Measurements from ENCODE around the gene SLC16A7. TPM values are rescaled to one million over a fixed set of nuclear protein-coding genes. Genes with fewer than 3 reads are reported as not detected.

SLC16A7 gene
- total RNA-seq, 6 experiments from 2014 or later, result 38.3 to 49.6 (median 41.7) TPM

DNA sequence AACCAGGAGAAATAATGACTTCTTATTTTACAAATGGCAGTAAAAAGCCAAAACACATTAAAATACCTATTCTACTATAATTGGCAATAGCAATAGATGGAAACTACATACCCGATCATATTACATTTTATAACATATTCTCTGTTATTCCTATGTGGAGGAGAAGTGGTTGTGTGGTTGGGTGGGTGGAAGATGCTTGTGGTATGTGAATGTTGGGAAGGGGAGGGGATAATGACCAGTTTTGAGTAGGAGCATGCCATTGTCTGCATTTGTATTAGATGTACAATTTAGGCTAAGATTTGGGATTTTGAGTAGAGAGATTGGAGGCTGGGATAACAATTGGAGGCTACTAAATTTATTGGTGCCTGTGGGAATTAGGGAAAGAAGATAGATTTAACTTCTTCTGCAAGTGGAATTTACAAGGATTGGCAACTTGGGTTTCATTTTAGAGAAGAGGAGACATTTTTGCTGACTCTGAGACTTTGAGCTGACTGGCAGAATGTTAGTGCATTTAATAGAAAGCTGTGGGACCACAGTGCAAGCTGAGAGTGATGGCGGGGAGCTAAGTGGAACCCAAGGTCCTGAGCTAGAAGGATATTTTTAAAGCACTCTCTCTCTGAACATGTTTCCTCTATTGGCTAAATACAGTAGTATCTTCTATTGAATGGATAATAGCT lies 65.2 kb downstream of the SLC16A7 start:
- Mint-ChIP-seq H3K36me3 (ENCODE audit: low read depth) (peaks cover 4% of the 10 kb centered on the region), H3K9me3 (no peaks in the 10 kb centered on the region), H3K4me3 (no peak overlapping the region), H3K4me1 (ENCODE audit: low read depth) (peaks cover 28% of the 10 kb centered on the region), H3K27ac (no peak overlapping the region; the same call in 1 of the 2 replicates), H3K27me3 (ENCODE audit: insufficient read depth) (no peaks in the 10 kb centered on the region)
- TF ChIP-seq, protein P1, sequence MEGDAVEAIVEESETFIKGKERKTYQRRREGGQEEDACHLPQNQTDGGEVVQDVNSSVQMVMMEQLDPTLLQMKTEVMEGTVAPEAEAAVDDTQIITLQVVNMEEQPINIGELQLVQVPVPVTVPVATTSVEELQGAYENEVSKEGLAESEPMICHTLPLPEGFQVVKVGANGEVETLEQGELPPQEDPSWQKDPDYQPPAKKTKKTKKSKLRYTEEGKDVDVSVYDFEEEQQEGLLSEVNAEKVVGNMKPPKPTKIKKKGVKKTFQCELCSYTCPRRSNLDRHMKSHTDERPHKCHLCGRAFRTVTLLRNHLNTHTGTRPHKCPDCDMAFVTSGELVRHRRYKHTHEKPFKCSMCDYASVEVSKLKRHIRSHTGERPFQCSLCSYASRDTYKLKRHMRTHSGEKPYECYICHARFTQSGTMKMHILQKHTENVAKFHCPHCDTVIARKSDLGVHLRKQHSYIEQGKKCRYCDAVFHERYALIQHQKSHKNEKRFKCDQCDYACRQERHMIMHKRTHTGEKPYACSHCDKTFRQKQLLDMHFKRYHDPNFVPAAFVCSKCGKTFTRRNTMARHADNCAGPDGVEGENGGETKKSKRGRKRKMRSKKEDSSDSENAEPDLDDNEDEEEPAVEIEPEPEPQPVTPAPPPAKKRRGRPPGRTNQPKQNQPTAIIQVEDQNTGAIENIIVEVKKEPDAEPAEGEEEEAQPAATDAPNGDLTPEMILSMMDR (IDR thresholded peaks at IDR 0.05), result no peak
- no peak for DNase-seq

DNA sequence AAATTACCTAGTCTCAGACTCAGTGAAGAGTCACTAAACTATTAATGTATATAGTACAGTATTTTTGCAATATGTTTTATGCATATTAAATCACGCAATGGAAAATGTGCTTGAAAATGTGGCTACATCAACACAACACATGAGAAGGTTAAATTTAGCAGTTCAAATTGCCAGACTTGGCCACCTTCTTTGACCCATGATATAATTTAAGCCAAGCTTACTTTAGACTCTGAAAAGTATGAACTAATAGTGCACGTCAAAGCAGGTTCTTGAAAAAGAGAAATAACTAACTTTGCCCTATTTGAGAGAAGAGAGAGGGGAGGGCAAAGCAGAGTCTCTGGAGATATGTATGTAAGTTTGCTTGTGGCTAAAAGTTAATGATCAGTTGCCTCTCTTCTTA lies 68.7 kb downstream of the SLC16A7 start:
- no peak for DNase-seq
- H3K9me3 Mint-ChIP-seq, result peaks cover 14% of the 10 kb centered on the region
- H3K36me3 Mint-ChIP-seq (ENCODE audit: low read depth), result peaks cover 31% of the 10 kb centered on the region
- H3K4me3 Mint-ChIP-seq, result no peak overlapping the region
- TF ChIP-seq, protein P1 (IDR thresholded peaks at IDR 0.05), result no peak
- H3K27ac Mint-ChIP-seq, result no peak overlapping the region
- peaks cover 12% of the 10 kb centered on the region for H3K4me1 Mint-ChIP-seq (ENCODE audit: low read depth)
- no peaks in the 10 kb centered on the region for H3K27me3 Mint-ChIP-seq (ENCODE audit: insufficient read depth)

DNA sequence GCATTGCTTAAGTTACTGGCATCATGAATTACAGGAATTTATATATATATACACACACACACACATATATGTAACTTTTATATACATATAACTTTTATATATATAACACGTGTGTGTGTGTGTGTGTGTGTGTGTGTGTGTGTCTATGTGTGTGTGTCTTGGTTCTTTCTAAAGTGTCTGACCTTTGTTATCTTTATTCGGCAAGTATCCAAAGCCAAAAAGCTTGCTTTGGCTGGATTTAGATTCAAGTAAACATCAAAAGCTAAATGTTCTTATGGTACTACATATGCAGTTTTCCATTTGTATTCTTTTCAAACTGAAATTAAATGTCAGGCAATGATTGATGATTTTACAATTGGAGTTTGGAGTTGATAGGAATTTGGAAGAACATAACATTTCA lies 69.9 kb downstream of the SLC16A7 start:
- no peak overlapping the region for H3K4me3 Mint-ChIP-seq
- no peaks in the 10 kb centered on the region for H3K27me3 Mint-ChIP-seq (ENCODE audit: insufficient read depth)
- H3K27ac Mint-ChIP-seq, result no peak overlapping the region
- TF ChIP-seq, protein P1 (IDR thresholded peaks at IDR 0.05), result no peak
- peaks cover 6% of the 10 kb centered on the region for H3K4me1 Mint-ChIP-seq (ENCODE audit: low read depth)
- H3K36me3 Mint-ChIP-seq (ENCODE audit: low read depth), result peaks cover 31% of the 10 kb centered on the region
- peaks cover 14% of the 10 kb centered on the region for H3K9me3 Mint-ChIP-seq
- no peak for DNase-seq

DNA sequence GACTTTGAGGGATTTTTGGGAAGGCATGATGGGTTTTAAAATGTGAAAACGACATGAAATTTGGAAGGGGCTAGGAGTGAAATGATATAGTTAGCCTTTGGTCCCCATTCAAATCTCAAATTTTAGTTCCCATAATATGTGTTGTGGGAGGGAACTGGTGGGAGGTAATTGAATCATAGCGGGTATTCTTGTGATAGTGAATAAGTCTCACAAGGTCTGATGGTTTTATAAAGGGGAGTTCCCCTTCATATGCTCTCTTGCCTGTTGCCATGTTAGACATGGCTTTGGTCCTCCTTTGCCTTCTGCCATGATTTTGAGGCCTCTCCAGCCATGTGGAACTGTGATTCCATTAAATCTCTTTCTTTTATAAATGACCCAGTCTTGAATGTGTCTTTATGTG lies 72.8 kb downstream of the SLC16A7 start:
- Mint-ChIP-seq H3K27ac (no peak overlapping the region), H3K36me3 (ENCODE audit: low read depth) (peaks cover 31% of the 10 kb centered on the region), H3K4me3 (no peak overlapping the region), H3K4me1 (ENCODE audit: low read depth) (no peaks in the 10 kb centered on the region), H3K9me3 (peaks cover 14% of the 10 kb centered on the region), H3K27me3 (ENCODE audit: insufficient read depth) (no peaks in the 10 kb centered on the region)
- no peak for DNase-seq
- TF ChIP-seq, protein P1 (IDR thresholded peaks at IDR 0.05), result no peak

DNA sequence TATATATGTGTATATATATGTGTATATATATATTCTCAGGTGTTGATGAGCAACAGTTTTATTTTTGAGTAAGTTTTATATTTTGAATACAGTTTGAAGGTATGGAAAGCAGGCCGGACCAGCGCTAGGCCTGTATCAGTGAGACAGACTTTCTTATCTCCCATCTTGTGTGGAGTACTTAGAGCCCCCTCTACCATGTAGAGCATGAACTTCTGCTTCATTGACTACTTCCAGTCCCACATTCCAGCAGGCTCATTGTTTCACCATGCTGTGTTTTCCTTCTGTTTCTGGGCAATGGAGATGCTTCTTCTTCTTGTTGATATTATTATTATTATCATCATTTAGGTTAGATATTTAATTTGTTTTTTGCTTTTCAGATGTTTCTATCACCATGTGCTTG lies 76.4 kb downstream of the SLC16A7 start:
- Mint-ChIP-seq H3K36me3 (ENCODE audit: low read depth) (peaks cover 15% of the 10 kb centered on the region), H3K9me3 (peaks cover 5% of the 10 kb centered on the region), H3K4me3 (no peak overlapping the region), H3K4me1 (ENCODE audit: low read depth) (no peaks in the 10 kb centered on the region), H3K27ac (no peak overlapping the region), H3K27me3 (ENCODE audit: insufficient read depth) (no peaks in the 10 kb centered on the region)
- no peak for DNase-seq
- TF ChIP-seq, protein P1 (IDR thresholded peaks at IDR 0.05), result no peak
